ENCODE data around the gene NME7. TPM values are rescaled to one million over a fixed set of nuclear protein-coding genes. Genes with fewer than 3 reads are reported as not detected.

NME7 gene
- total RNA-seq, 4 donors from 2014 or later, result 5.0 to 8.9 (median 8.4) TPM

GRCh38 chr1:169318536-169319244 is 48.9 kb downstream of the NME7 start:
- no peak overlapping the region for H3K4me3 ChIP-seq (ENCODE audit: low read depth, poor library complexity, severe bottlenecking)
- no peak for TF ChIP-seq POLR2A (IDR thresholded peaks at IDR 0.05)
- TF ChIP-seq, protein P1, sequence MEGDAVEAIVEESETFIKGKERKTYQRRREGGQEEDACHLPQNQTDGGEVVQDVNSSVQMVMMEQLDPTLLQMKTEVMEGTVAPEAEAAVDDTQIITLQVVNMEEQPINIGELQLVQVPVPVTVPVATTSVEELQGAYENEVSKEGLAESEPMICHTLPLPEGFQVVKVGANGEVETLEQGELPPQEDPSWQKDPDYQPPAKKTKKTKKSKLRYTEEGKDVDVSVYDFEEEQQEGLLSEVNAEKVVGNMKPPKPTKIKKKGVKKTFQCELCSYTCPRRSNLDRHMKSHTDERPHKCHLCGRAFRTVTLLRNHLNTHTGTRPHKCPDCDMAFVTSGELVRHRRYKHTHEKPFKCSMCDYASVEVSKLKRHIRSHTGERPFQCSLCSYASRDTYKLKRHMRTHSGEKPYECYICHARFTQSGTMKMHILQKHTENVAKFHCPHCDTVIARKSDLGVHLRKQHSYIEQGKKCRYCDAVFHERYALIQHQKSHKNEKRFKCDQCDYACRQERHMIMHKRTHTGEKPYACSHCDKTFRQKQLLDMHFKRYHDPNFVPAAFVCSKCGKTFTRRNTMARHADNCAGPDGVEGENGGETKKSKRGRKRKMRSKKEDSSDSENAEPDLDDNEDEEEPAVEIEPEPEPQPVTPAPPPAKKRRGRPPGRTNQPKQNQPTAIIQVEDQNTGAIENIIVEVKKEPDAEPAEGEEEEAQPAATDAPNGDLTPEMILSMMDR (IDR thresholded peaks at IDR 0.05), result no peak
- WGBS, 2 donors, result 90 to 93% methylated on average over 3 of the region's 3 CpGs
- intact Hi-C loops (cut with DNase I; ENCODE audit: low total_unique reads), result no loop called here
- no peak for DNase-seq (ENCODE audit: low spot score in 2 of 2)

- intact Hi-C loops (cut with DNase I; ENCODE audit: low total_unique reads), result no loop called here
- DNase-seq (ENCODE audit: low spot score in 2 of 2), result no peak
- TF ChIP-seq POLR2A (IDR thresholded peaks at IDR 0.05), result no peak
- TF ChIP-seq, protein P1 (IDR thresholded peaks at IDR 0.05), result no peak
- no peak overlapping the region for H3K4me3 ChIP-seq (ENCODE audit: low read depth, poor library complexity, severe bottlenecking)
These were observed 51.0 kb downstream of the NME7 start for GRCh38 chr1:169316556-169316955.

- no peak overlapping the region for H3K4me3 ChIP-seq (ENCODE audit: low read depth, poor library complexity, severe bottlenecking)
- no peak for DNase-seq (ENCODE audit: low spot score in 2 of 2)
- WGBS, 2 donors, result 81 to 85% methylated on average over 5 of the region's 5 CpGs
- intact Hi-C loops (cut with DNase I; ENCODE audit: low total_unique reads), result no loop called here
- no peak for TF ChIP-seq POLR2A (IDR thresholded peaks at IDR 0.05)
- TF ChIP-seq, protein P1 (IDR thresholded peaks at IDR 0.05), result no peak
These were observed 55.3 kb downstream of the NME7 start for GRCh38 chr1:169312084-169312954.

GRCh38 chr1:169309178-169310166 is 58.1 kb downstream of the NME7 start:
- intact Hi-C loops (cut with DNase I; ENCODE audit: low total_unique reads), result no loop called here
- no peak overlapping the region for H3K4me3 ChIP-seq (ENCODE audit: low read depth, poor library complexity, severe bottlenecking)
- 82 to 83% methylated on average over 7 of the region's 7 CpGs for WGBS, 2 donors
- TF ChIP-seq, protein P1 (IDR thresholded peaks at IDR 0.05), result no peak
- no peak for TF ChIP-seq POLR2A (IDR thresholded peaks at IDR 0.05)
- no peak for DNase-seq (ENCODE audit: low spot score in 2 of 2)

- TF ChIP-seq, protein P1 (IDR thresholded peaks at IDR 0.05), result no peak
- TF ChIP-seq POLR2A (IDR thresholded peaks at IDR 0.05), result no peak
- intact Hi-C loops (cut with DNase I; ENCODE audit: low total_unique reads), result no loop called here
- no peak for DNase-seq (ENCODE audit: low spot score in 2 of 2)
- no peak overlapping the region for H3K4me3 ChIP-seq (ENCODE audit: low read depth, poor library complexity, severe bottlenecking)
- WGBS, 2 donors, result 93% methylated on average over 2 of the region's 2 CpGs
These were observed 59.1 kb downstream of the NME7 start for GRCh38 chr1:169308313-169309039.
